GM12892 (cell line): Measurements from ENCODE around the gene LIPE.
"Not testable (repeated sequence)": the region's sequence is repeated elsewhere in the genome, so short reads cannot be mapped to it uniquely, and the experiment has no call there.

Experiments
- DNase-seq: peaks from one replicate; pipeline ENCODE4 v3.0.0; 2011; ENCODE audit not compliant: insufficient read length
- FAIRE-seq: peaks from 2 replicates; lab custom pipeline; 2011; peaks lifted over from hg19 to GRCh38; lab: Jason Lieb, UNC
- POLR2A ChIP-seq: IDR thresholded peaks from 2 replicates; pipeline ENCODE4 v1.6.1; 2011; ENCODE audit warnings: low read depth, low read length, control low read depth
- POLR2AphosphoS5 ChIP-seq: IDR thresholded peaks from 2 replicates; pipeline ENCODE4 v1.6.1; 2011; ENCODE audit warnings: low read depth, low read length, control low read depth
- TAF1 ChIP-seq: IDR thresholded peaks from 2 replicates; pipeline ENCODE4 v1.6.1; 2011; ENCODE audit warnings: low read depth, mild to moderate bottlenecking, control low read depth, low read length, borderline replicate concordance

Gene LIPE

GRCh38 chr19:42466521-42467182 is 39.5 kb upstream of the LIPE start:
- DNase-seq (peak; percentile 31), FAIRE-seq (peak; percentile 92)
- TF ChIP-seq POLR2AphosphoS5 (no peak), POLR2A (no peak), TAF1 (no peak)

- DNase-seq (peak; percentile 58), FAIRE-seq (peak; percentile 98)
- no peak for TF ChIP-seq TAF1
- peak; percentile 47; the same call in 1 of the 2 replicates for TF ChIP-seq POLR2A
- no peak for TF ChIP-seq POLR2AphosphoS5
These were observed 38.7 kb upstream of the LIPE start for GRCh38 chr19:42465827-42466280.

GRCh38 chr19:42461700-42462324 is 34.6 kb upstream of the LIPE start:
- TF ChIP-seq POLR2AphosphoS5 (no peak), POLR2A (no peak), TAF1 (no peak)
- DNase-seq = no peak
- no peak for FAIRE-seq

GRCh38 chr19:42461231-42461630 is 34.0 kb upstream of the LIPE start:
- FAIRE-seq, DNase-seq: not testable (repeated sequence)

GRCh38 chr19:42459926-42460325 is 32.7 kb upstream of the LIPE start:
- TF ChIP-seq TAF1 = no peak
- no peak for TF ChIP-seq POLR2AphosphoS5
- TF ChIP-seq POLR2A = no peak

GRCh38 chr19:42455621-42456081 is 28.5 kb upstream of the LIPE start:
- DNase-seq (no peak), FAIRE-seq (no peak)
- no peak for TF ChIP-seq TAF1
- no peak for TF ChIP-seq POLR2A
- no peak for TF ChIP-seq POLR2AphosphoS5

More at GRCh38 chr19:42459926-42460325, 32.7 kb upstream of the LIPE start:
- FAIRE-seq (no peak), DNase-seq (no peak)

- FAIRE-seq (no peak), DNase-seq (no peak)
- TF ChIP-seq POLR2AphosphoS5 (no peak), TAF1 (no peak), POLR2A (no peak)
These were observed 27.9 kb upstream of the LIPE start for GRCh38 chr19:42455086-42455485.

- TF ChIP-seq POLR2A = no peak
- TF ChIP-seq TAF1 = no peak
- no peak for TF ChIP-seq POLR2AphosphoS5
- FAIRE-seq = no peak
- DNase-seq = no peak
These were observed 25.4 kb upstream of the LIPE start for GRCh38 chr19:42452590-42452989.

- TF ChIP-seq TAF1 (no peak), POLR2A (no peak)
- FAIRE-seq (peak; percentile 99), DNase-seq (peak; percentile 55)
These were observed 23.2 kb upstream of the LIPE start for GRCh38 chr19:42450314-42450934.

GRCh38 chr19:42448306-42448705 is 21.1 kb upstream of the LIPE start:
- not testable (repeated sequence) for FAIRE-seq, DNase-seq

- FAIRE-seq (no peak), DNase-seq (no peak)
- TF ChIP-seq POLR2AphosphoS5 (no peak), POLR2A (no peak)
These were observed 18.8 kb upstream of the LIPE start for GRCh38 chr19:42445948-42446347.

- DNase-seq = no peak
- no peak for FAIRE-seq
- TF ChIP-seq TAF1 (no peak), POLR2AphosphoS5 (no peak), POLR2A (no peak)
These were observed 16.8 kb upstream of the LIPE start for GRCh38 chr19:42443944-42444398.

- DNase-seq (no peak), FAIRE-seq (no peak)
- no peak for TF ChIP-seq POLR2AphosphoS5
- TF ChIP-seq POLR2A = no peak
- no peak for TF ChIP-seq TAF1
These were observed 15.6 kb upstream of the LIPE start, which contains the start of gene CXCL17 for GRCh38 chr19:42442833-42443232. TSS of gene CXCL17 (minus strand) at chr19:42442946. CDS start at chr19:42442832, 114 bp downstream.
